Panc1 (cell line): Measurements from ENCODE around the gene RNF4.

ENCODE experiments used
- CTCF ChIP-seq: fragments of 450-650 bp; IDR thresholded peaks from 2 replicates; pipeline ENCODE4 v1.5.1; 2017; ENCODE audit warnings: mild to moderate bottlenecking
- POLR2AphosphoS5 ChIP-seq: IDR thresholded peaks from 2 replicates; pipeline ENCODE4 v1.6.1; 2012; ENCODE audit warnings: mild to moderate bottlenecking, low read depth, low read length, moderate library complexity
- REST ChIP-seq, 2 experiments: IDR thresholded peaks; 2 replicates each; pipeline ENCODE4 v1.6.1; 2011 to 2012; ENCODE audit warnings: low read depth in 2 of 2, control low read depth in 1 of 2, low read length in 1 of 2, mild to moderate bottlenecking in 1 of 2, moderate library complexity in 1 of 2; ENCODE audit not compliant: insufficient read depth in 1 of 2
- SIN3A ChIP-seq: IDR thresholded peaks from 2 replicates; pipeline ENCODE4 v1.6.1; 2012; ENCODE audit warnings: low read depth, mild to moderate bottlenecking, low read length, moderate library complexity, borderline replicate concordance; ENCODE audit not compliant: insufficient read depth

- TF ChIP-seq CTCF (no peak), POLR2AphosphoS5 (no peak), SIN3A (no peak), REST (IDR thresholded peaks at IDR 0.05; ENCODE audit: insufficient read depth in 1 of 2, low read depth in 2 of 2, low read length in 1 of 2) (no peak)
These were observed 28.4 kb downstream of the RNF4 start for GRCh38 chr4:2497324-2497723.
